ENCODE results near the gene DNAH5.
"Not testable (repeated sequence)": the region's sequence is repeated elsewhere in the genome, so short reads cannot be mapped to it uniquely, and the experiment has no call there.

Gene DNAH5

DNA sequence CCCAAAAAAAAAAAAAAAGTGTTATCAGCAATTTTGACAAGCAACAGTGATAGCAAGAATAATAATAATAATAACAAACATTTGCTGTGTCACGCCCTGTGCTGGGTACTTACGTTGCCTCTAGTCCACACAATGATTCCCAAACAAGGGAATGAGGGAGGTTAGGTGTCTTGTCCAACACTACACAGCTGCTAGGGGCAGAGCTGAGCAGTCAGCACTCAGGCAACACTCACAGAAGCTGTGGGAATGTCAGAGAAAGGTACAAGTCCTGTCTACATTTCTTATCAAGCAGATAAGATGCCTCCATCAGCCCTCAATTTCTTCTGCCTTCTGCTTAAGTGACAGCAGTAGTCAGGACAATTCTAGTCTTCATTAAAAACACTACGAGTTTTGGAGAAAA, 111.0 kb downstream of the DNAH5 start:
- no peak for DNase-seq (ENCODE audit: low read depth, low spot score)

DNA sequence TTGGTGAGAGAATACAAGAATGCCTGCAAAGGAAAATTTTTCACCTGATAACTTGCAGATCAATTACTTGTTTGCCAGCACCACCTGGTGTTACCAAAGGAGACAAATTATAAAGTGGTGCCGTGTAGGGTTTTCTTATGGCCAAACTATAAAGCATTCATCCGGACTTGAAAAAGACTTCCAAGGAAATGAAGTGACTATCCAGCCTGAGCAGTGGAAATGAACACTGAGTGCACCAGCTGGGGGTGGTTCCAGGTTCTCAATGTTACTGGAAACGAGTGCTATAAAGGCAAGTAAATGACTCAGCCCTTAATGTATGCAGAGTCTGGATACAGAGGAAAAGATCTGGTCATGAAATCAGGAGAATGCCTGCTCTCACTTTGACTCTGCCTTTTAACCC, 113.1 kb downstream of the DNAH5 start:
- DNase-seq (ENCODE audit: low read depth, low spot score), result no peak

DNA sequence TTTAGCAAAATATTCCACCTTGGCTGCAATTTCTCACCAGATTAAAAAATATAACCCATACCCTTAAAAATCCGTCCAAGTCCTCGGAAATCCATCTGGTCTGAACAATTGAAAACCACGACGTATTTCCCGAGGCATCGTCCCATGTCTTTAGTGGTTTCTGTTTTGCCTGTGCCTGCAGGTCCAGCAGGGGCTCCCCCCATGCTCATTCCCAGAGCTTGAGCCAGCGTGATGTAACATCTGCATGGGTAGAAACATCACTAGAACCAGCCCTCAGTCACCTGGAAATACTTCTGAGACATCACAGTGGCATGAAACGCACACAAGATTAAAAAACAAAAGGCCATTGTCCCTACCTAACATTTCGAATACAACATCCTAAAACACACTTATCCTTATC, 114.0 kb downstream of the DNAH5 start:
- no peak for DNase-seq (ENCODE audit: low read depth, low spot score)

DNA sequence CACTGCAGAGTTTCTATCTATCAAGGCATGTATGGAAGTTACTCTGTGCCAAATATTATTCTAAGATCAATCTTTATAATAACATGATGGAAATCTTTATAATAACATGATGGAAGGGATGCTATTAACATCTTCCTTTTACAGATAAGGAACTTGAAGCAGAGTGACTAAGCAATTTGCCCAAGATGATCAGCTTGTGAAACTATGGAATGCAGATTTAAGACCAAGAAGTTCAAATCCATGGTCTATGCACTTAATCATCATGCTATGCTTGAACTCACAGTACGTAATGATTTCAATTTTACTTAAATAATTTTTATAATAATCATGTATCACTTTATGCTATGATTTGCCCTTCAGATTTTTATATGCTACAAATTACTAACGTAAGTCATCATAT, 123.1 kb downstream of the DNAH5 start:
- DNase-seq (ENCODE audit: low read depth, low spot score), result no peak

DNA sequence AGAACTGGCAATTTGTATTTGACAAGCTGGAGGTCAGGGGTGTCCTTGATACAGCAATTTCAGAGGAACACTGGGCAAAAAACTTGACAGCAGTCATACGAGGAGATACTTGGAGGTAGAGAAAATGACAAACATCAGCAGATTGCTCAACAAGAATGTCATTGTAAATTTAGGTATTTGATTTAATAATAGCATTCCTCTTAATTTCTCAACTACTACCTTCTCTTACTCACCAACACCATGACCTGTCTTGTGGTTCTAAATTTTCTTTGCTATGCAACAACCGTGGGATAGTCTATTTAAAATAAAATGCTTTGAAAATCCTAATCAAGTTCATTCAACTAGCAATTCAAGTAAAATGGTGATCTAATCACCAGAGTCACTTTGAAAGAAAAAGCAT, 128.4 kb downstream of the DNAH5 start:
- DNase-seq (ENCODE audit: low read depth, low spot score), result no peak

DNA sequence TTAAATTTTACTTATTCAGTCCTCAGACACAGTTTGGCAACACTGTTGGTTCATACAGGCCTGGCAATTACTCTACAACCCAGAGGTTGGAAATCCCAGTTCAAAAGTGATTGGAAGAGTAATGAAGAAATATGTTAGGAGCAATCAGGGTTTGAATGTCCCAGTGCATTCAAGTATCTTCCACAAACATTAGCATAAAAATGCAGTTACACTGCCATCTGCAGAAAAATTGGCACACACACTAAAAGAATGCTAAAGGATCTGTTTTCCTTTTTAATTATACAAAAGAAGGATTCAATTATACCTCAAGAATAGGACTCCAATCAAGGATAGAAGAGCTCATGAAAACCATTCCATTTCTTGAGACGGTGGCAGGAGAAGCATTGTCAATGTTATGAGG, 130.2 kb downstream of the DNAH5 start:
- DNase-seq (ENCODE audit: low read depth, low spot score), result no peak

DNA sequence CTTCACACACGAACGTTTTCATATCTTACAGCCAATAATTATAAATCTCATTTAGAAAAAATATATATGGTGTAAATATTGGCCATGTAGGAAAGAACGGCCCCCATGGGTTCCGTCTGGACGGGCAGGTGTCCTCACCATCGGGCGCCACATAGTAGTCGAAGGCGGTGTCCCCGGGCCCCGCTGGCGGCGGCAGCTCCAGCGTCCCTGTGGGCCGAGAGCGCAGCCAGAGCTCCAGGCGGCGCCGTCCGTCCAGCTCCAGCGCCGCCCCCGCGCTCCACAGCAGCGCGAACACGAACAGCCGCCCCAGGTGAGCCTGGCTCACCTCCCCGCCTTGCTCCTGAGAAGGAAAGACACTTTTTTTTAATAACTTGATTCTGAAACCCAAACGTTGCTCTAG, 134.6 kb downstream of the DNAH5 start:
- DNase-seq (ENCODE audit: low read depth, low spot score), result no peak

DNA sequence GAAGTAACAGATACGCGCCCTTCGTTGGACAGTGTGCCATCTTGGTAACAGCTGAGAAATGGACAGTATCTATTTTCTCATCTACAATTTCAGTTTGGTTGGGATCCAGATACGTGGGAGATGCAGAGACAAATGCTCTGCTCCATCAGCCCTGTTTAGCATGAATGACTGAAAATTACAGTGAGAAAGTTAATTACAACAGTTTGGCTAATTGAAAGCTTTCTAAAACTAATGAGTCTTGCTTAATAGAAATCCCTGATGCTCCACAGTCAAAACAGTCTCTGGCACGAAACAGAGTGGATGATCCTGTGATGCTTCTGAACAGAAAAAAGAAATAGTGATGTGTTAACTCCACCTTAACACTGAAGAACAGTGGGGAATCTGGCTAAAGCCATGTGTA, 140.2 kb downstream of the DNAH5 start:
- no peak for DNase-seq (ENCODE audit: low read depth, low spot score)

DNA sequence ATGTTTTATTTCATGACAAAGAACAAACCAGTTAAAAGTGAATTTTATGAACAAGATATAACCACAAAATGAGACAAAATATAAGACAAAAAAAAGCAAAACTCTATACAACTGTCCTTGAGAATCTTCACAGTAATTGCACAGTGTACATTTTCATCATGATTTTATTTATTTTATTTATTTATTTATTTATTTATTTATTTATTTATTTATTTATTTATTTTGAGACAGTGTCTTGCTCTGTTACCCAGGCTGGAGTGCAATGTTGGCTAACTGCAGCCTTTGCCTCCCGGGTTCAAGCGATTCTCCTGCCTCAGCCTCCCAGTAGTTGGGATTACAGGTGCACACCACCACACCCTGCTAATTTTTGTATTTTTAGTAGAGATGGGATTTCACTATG, 145.9 kb downstream of the DNAH5 start:
- DNase-seq (ENCODE audit: low read depth, low spot score), result not testable (repeated sequence)

DNA sequence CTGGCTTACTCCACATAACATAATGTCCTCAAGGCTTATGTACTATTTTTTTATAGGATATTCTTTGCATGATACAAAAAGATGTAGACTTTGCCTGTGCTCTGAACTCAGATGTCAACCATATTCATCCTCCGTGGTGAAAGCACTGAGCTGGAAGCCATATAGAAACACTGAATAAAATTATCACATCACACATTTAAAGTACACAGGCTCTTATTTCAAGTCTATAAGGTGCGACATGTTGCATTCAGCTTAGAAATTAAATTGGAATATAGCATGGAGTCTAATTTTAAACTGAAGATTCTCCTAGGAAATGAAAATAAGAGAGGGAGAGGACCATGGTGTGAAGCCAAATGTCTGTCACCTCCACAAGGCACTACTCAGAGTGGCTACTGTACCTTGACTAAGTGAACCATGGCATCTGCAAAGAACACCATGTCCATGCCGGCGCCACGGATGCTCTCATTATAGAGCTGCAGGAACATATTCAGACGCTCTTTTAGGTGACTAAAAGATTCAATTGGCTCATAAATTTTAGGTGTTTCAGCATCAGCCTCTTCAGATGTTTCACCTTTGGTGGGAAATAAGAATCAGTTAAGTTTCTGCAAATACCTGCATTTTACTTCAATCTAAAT, 158.6 kb downstream of the DNAH5 start:
- DNase-seq (ENCODE audit: low read depth, low spot score), result no peak

DNA sequence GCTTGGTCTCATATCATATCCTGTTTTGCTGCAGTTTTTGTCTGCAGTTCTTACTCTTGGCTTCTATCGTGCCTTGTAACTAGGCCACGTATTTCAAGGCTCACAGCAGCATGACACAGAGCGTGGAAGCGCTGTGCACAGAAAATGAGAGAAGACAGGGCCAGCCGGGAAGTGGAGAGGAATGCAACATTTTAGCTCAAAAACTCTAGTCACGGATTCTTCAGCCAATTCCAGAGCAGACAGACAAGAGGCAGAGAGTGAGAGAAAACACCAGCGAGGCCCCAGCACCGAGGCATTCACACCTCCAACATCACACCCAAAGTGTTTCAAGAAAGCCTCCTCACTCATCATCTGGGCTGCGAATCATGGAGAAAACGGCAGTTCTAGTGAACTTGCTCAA, 160.8 kb downstream of the DNAH5 start:
- no peak for DNase-seq (ENCODE audit: low read depth, low spot score)

DNA sequence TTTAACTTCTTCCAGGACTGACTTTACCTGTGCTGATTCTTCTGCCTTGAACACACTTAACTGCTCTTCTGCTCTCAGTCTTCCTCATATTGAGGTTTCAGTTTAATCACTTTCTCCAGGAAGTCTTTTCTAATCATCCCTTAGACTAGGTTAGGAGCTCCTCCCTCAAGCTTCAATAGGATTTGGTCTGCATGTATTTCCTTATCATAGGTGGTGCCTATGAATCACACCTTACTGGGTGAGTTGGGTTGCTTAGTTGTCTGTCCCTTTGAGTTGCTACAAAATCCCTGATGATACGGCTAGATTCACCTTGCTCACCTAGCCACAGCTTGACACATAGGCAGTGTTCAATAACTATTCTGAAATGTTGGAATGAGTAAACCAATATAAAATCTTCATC, 164.4 kb downstream of the DNAH5 start:
- DNase-seq (ENCODE audit: low read depth, low spot score), result no peak

DNA sequence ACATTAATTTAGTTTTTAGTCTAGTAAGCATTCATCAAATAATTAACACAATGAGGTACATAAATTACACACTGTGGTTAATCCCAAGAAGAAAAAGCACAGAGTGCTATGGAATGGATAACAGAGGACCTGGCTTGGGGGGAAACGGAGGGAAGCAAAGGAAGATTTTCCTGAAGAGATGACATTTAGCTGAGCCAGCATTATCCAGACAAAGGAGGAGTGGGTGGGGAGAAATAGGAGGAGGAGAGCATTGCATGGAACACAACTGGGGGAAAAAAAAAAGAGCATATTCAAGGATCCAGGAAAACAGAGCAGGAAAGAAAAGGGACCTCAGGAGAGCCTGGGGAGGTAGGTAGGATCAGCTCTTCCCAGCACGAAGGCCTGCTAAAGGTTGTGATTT, 170.8 kb downstream of the DNAH5 start:
- DNase-seq (ENCODE audit: low read depth, low spot score), result no peak

DNA sequence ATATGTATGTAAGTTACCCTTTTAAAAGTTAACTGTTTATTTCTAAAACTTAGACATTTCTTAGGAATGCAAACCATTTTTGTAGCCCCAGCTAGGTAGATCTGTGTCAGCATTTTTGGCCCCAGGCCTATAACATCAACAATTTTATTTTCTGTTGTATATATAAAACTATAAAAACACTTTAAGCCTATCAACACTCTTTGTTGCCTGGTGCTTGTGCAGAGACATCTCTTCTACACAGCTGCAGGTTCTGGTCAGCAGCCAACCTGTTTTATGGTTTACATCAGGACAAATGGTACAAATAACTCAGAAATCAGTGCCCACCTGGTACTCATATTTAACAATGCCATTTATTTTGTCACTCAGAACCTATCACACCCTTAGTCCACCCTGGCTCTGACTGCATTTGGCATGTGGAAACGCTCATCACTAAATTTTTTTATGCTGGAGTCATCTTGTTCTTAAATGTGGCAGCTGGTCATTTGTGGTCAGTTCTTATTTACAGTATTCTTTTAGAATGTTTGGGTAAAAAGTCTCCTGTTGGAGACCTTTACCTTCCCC, 173.4 kb downstream of the DNAH5 start:
- no peak for DNase-seq (ENCODE audit: low read depth, low spot score)

DNA sequence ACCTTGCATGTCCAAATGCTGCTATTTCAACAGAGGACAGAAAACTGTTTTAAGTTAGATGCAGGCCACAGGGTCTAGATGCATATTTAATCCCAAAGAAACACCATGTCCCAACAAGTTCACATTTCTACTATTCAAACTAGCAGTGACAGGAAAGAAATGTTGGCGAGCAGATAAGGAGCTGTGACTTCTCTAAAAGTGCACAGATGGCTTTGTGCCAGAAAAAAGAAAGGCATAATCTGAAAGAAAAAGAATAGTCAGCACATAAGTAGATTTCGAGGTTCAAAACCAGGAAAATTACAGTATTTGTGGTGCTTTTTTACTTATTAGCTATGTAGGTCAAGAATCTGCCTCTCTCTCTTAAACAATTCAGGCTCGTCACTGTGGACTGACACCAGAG, 178.3 kb downstream of the DNAH5 start:
- no peak for DNase-seq (ENCODE audit: low read depth, low spot score)

DNA sequence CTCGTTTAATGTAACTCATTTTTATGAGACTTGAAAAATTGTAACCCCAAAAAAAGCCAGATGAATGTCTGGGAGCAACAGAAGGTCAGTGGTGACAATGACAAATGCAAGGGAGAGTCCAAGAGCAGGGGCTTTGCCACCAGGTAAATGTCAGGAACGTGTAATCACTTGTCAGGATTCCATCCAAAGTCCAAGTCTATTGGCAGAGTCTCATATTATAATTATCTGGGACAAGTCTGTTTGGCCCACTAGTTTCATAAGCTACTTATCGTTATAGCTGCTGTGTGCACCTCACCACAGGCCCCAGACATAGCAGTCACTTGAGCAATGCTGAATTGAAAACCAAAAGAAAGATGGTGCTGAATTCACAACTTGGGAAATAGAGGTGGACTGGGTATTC, 180.8 kb downstream of the DNAH5 start:
- DNase-seq (ENCODE audit: low read depth, low spot score), result no peak

DNA sequence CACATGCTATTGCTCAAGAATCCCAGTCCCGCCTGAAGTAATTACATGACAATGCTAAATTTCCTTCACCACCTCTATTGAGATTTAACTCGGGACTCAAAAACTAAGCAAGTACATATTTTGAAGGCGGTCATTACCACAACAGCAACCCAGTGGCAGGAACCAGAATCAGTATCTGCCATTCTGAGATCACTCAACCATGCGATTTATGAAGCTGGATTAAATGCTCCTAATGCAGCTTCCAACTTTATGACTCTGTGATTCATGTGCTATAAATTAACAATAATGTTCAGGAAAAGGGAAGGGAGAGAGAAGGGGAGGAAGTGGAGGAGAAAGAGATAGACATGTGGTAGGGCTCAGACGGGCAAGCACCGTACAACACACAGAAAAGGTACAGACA, 194.7 kb downstream of the DNAH5 start:
- DNase-seq (ENCODE audit: low read depth, low spot score), result no peak

DNA sequence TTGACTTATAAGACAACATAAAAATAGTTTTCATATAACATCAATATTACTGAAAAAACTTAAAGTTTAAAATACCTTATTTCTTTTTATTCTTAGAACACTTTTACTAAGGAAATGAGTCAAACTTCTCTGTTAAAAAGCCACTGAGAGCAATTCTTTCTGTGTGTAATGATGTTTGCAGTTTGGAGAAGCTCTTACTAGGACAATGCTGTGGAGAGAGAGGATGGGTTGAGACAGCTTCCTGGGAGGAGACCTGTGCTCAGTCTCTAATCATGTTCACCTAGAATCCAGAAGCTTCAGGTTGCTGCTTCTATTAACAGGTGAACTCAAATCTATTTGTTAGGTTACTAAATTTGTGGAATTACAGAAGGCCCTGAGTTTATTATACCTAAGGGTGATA, 198.5 kb downstream of the DNAH5 start:
- DNase-seq (ENCODE audit: low read depth, low spot score), result no peak

DNA sequence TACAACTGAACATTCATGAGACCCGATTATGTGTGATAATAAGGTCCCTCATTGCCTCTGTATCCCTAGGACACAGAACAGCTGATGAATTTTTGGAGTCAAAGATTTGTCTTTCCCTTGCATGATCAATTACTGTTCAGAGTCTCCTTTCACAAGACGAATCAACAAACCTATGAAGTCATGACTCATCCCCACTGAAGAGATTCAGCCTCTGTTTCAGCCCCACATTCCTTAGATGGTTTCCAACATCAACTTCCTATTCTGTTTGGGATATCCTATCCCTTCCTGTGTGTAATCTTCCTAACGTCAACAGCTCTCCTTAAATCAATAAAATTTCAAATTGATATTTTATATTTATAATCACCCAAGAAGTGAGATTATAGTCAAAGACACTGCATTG, 199.0 kb downstream of the DNAH5 start:
- DNase-seq (ENCODE audit: low read depth, low spot score), result no peak

DNA sequence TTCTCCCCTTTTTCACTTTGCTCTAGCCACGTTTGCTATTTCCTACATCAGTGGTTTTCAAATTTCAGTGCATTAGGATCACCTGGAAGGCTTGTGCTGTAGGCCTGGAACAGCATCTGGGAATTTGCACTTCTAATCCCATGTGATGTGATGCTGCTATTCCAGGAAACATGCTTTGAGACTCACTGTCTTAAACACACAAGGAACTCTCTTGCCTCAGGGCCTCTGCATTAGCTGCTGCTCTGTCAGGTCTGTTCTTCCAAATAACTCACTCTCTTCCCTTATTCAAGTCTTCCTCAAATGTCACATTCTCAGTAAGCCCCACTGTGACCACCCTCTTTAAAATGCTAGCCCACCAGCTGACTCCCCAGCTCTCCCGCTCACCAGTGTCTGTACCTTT, 204.0 kb downstream of the DNAH5 start:
- DNase-seq (ENCODE audit: low read depth, low spot score), result no peak

DNA sequence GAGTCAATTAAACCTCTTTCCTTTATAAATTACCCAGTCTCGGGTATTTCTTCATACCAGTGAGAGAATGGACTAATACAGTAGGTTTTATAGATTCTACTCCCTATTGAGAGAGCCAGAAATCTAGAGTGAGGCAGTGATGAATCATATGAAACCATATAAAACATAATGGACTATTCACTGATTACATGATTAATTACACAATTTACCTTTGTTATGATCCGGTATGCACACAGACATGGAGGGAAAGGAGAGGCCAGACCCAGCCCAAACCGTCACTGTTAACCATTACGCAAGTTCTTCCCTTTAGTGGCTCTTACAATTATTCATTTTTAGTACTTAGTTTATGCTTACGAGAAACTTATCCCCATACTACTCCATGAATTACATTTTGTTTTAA, 205.0 kb downstream of the DNAH5 start:
- DNase-seq (ENCODE audit: low read depth, low spot score), result no peak

DNA sequence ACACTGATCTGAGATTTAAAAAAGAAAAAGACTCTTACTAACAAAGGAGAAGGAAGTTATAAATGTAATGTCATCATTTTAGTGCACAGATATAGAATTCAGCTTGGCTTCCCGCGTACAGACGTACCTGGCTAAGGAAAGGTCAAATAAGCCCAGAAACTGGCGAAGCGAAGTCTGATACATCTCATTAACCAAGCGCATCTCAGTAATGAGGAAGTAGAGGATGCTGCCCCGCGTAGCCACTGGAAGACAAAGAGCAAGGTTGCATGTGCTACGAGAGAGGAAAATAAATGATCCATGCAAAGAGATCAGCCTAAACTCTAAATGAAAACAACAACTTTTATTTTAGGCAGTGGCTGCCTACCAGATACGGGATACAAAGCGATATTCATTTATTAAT, 208.8 kb downstream of the DNAH5 start:
- DNase-seq (ENCODE audit: low read depth, low spot score), result no peak

DNA sequence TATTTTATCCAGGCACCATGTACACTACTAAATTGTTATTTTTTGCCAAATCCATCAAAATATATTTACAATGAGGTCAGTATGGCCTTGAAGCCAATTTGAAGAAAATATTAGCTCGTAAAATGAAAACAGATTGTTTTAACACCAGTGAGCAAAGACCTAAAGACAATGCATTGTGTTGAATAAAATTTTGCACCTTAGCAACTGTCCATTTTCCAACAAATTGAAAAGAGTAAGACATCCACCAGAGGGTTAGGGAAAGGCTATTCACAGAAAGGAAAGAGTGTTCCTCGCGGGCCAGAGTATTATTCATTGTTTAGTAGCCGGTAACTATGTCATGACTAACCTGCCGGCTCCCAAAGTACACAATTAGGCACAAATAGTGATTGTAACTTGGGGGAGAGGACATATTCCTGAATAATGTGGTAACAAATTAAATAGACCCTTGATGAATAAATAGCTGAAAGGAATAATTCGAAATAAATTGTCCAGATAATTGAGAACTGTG, 213.3 kb downstream of the DNAH5 start:
- DNase-seq (ENCODE audit: low read depth, low spot score), result no peak

DNA sequence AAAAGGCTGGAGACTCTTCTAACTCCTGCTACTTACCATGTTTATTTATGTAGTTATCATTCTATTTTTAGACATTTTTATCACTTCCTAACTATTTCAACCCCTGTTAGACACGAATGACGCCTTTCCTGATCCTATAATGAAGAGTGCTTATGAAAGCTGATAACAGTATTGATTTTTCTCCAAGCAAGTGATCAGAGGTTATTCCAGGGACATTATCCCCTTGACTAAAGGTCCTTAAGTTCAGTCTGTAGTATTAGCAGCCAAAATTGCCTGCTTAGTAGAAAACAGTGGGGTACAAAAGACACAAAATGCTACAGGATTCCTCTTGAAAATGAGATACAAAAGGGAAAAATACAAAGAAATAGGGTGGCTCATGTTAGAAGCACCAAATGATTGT, 235.6 kb downstream of the DNAH5 start:
- no peak for DNase-seq (ENCODE audit: low read depth, low spot score)

All from smooth muscle cell of the brain vasculature (primary cell).